H1 (cell line): Measurements from ENCODE around the gene CSRP1. TPM values are rescaled to one million over a fixed set of nuclear protein-coding genes. Genes with fewer than 3 reads are reported as not detected.

Experiments used
- CEBPB ChIP-seq: IDR thresholded peaks from 2 replicates; pipeline ENCODE4 v1.6.1; 2012; ENCODE audit warnings: low read depth, low read length
- EZH2 ChIP-seq: fragments of 200-600 bp; sonication (generic); IDR thresholded peaks from 2 replicates; pipeline ENCODE4 v1.7.1; 2012; ENCODE audit warnings: low read depth, mild to moderate bottlenecking, moderate library complexity, low read length, inconsistent platforms; ENCODE audit not compliant: severe bottlenecking
- HDAC2 ChIP-seq, 2 experiments: fragments of 300-600 bp in 1 of 2; sonication (generic) in 1 of 2; IDR thresholded peaks; 2 replicates each; pipeline ENCODE4 v1.6.1; 2011 to 2012; ENCODE audit warnings: low read depth in 2 of 2, low read length in 2 of 2, mild to moderate bottlenecking in 2 of 2, moderate library complexity in 2 of 2, borderline replicate concordance in 1 of 2, inconsistent platforms in 1 of 2
- POLR2AphosphoS5 ChIP-seq: IDR thresholded peaks from 2 replicates; pipeline ENCODE4 v1.6.1; 2011; ENCODE audit warnings: low read depth, low read length
- SIRT6 ChIP-seq: IDR thresholded peaks from one replicate; pipeline ENCODE4 v1.7.1; 2012; ENCODE audit warnings: low read length, inconsistent platforms
- SP2 ChIP-seq: IDR thresholded peaks from 2 replicates; pipeline ENCODE4 v1.6.1; 2012; ENCODE audit warnings: mild to moderate bottlenecking, low read length, inconsistent platforms
- ZNF274 ChIP-seq: IDR thresholded peaks from 2 replicates; pipeline ENCODE4 v1.7.0; 2012; ENCODE audit warnings: low read length, borderline replicate concordance; ENCODE audit errors: extremely low read depth
- polyA plus RNA-seq, 7 experiments: library from polyadenylated mRNA; depleted of rRNA in 3 of 7; stranded (reverse) in 5 of 7; unstranded in 2 of 7; fragments of >200 nt in 5 of 7; fragments of 200-250 nt in 2 of 7; gene quantifications; 1 replicate in 5 of 7; 2 replicates in 1 of 7; 4 replicates in 1 of 7; pipeline versions ENCODE4 v1.2.1 to v1.2.3, GENCODE V29; 2011 to 2013; ENCODE audit warnings: missing spikeins in 2 of 7, mixed read lengths in 2 of 7
- total RNA-seq: library from RNA; stranded (reverse); fragmentation: NEBNext Ultra II Directional; extraction: Animal tissue kit (Norgen Biotek cat#: 25700); gene quantifications from 2 replicates; pipeline ENCODE4 v1.2.1, GENCODE V29; 2021
- TF ChIP-seq, protein P1 (sequence below): IDR thresholded peaks from 2 replicates; pipeline ENCODE4 v1.6.1; 2011; ENCODE audit warnings: low read length, improper control_type of control experiment

CSRP1 gene
- total and polyA plus RNA-seq, 2 of the 8 experiments (the other 6 are each of a cell fraction or from before 2014, with no cell fraction given) = 14.2 to 22.3 TPM

DNA sequence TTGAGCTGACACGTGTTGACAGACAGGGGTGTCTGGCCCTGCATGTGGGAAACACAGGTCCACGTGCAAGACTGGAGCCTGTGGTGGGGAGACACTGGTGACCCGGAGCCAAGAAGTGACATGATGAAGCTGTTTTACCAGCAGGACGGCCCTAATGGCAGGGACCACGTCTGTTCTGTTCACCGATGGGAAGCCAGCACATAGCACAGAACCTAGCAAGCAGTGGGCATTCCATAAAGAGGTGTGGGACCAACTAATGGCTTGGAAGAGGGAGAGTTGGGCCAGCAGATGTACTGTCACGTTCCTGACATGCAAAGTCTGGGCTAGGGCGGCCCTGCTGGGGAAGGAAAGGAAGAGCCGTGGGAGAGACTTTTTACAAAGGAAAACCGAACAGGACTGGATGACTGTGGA is 47.3 kb upstream of the CSRP1 start (continued):
- TF ChIP-seq, protein P1, sequence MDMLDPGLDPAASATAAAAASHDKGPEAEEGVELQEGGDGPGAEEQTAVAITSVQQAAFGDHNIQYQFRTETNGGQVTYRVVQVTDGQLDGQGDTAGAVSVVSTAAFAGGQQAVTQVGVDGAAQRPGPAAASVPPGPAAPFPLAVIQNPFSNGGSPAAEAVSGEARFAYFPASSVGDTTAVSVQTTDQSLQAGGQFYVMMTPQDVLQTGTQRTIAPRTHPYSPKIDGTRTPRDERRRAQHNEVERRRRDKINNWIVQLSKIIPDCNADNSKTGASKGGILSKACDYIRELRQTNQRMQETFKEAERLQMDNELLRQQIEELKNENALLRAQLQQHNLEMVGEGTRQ = no peak
- TF ChIP-seq CEBPB (no peak), POLR2AphosphoS5 (no peak), SP2 (no peak), HDAC2 (IDR thresholded peaks at IDR 0.05; ENCODE audit: borderline replicate concordance in 1 of 2, low read depth in 2 of 2, low read length in 2 of 2) (no peak), EZH2 (no peak), ZNF274 (no peak), SIRT6 (no peak)
